ENCODE measurements around the gene UBE2V1.

DNA sequence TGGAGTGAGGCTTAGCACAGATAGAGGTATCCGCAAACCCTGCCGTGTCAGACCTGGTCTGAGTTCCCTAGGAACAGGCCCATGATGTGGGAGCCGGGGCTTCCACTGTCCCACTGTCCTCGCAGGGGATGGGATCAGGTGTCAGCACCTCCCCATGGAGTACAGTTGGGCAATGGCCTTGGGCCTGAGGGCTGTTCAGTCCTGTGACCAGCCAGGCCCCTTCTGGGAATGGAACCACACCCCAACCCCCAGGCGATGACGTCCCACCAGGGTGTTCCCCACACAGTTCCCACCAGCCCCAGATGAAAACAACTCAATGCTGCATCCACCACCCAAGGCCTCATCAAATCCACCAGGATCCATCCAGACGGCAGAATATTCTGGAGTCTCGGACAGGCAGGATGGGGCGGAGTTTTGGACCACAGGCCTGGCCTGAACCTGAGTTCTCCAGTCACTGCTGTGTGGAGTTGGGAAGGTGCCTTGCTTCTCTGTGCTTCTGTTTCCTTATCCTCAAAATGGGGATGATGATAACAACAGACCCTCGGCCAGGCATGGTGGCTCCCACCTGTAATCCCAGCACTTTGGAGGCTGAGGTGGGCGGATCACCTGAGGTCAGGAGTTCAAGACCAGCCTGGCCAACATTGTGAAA, 62.2 kb downstream of the UBE2V1 start:
- TF ChIP-seq SUZ12 (IDR thresholded peaks at IDR 0.05; ENCODE audit: extremely low read depth, insufficient read depth, insufficient read length), result no peak
- TF ChIP-seq YY1 (IDR thresholded peaks at IDR 0.05; ENCODE audit: insufficient read depth, insufficient read length), result no peak

Measured in NT2/D1 (cell line).